DOHH2 (cell line): ENCODE results near the gene SLC41A1.

Source experiments
- H3F3A ChIP-seq: fragments of 200-600 bp; sonication (generic), shearing (Covaris generic); 2 replicates; pipeline ENCODE4 v1.6.0; 2016; ENCODE audit warnings: antibody characterized with exemption, mild to moderate bottlenecking; ENCODE audit not compliant: control insufficient read depth, insufficient read depth
- H3K27ac ChIP-seq: fragments of 200-600 bp; sonication (generic); 2 replicates; pipeline ENCODE4 v1.5.1; 2014; ENCODE audit warnings: low read depth, mild to moderate bottlenecking, low read length, moderate library complexity
- H3K27me3 ChIP-seq: fragments of 200-600 bp; sonication (generic); 2 replicates; pipeline ENCODE4 v1.6.1; 2014; ENCODE audit warnings: mild to moderate bottlenecking, low read length, mixed read lengths; ENCODE audit not compliant: control insufficient read depth
- H3K36me3 ChIP-seq: fragments of 200-600 bp; sonication (generic); 2 replicates; pipeline ENCODE4 v1.6.1; 2014; ENCODE audit warnings: mild to moderate bottlenecking, low read length, moderate library complexity, mixed read lengths; ENCODE audit not compliant: control insufficient read depth
- H3K4me1 ChIP-seq: fragments of 200-600 bp; sonication (generic); 2 replicates; pipeline ENCODE4 v1.6.1; 2014; ENCODE audit warnings: mild to moderate bottlenecking, low read length, mixed read lengths; ENCODE audit not compliant: control insufficient read depth
- H3K4me2 ChIP-seq: fragments of 200-600 bp; sonication (generic); 2 replicates; pipeline ENCODE4 v1.6.0; 2014; ENCODE audit warnings: mild to moderate bottlenecking, low read length, moderate library complexity
- H3K4me3 ChIP-seq: fragments of 200-600 bp; sonication (generic); 2 replicates; pipeline ENCODE4 v1.5.1; 2014; ENCODE audit warnings: mild to moderate bottlenecking, low read length, mixed read lengths
- H3K79me2 ChIP-seq: fragments of 200-600 bp; sonication (generic); 2 replicates; pipeline ENCODE4 v1.6.1; 2014; ENCODE audit warnings: mild to moderate bottlenecking, low read length, mixed read lengths; ENCODE audit not compliant: control insufficient read depth
- H3K9me2 ChIP-seq: fragments of 200-600 bp; sonication (generic); replicated peaks from 2 replicates; pipeline ENCODE4 v1.6.1; 2014; ENCODE audit warnings: mild to moderate bottlenecking, low read length, mixed read lengths; ENCODE audit not compliant: control insufficient read depth
- H3K9me3 ChIP-seq: fragments of 200-600 bp; sonication (generic); 2 replicates; pipeline ENCODE4 v1.6.1; 2014; ENCODE audit warnings: antibody characterized with exemption, low read length, mixed read lengths; ENCODE audit not compliant: control insufficient read depth, insufficient read depth
- H4K20me1 ChIP-seq: fragments of 200-600 bp; sonication (generic); 2 replicates; pipeline ENCODE4 v1.6.0; 2014; ENCODE audit warnings: low read depth, mild to moderate bottlenecking, antibody characterized with exemption, low read length, moderate library complexity; ENCODE audit not compliant: control insufficient read depth, insufficient read depth
- EZH2phosphoT487 ChIP-seq: fragments of 200-600 bp; sonication (generic); IDR thresholded peaks from 2 replicates; pipeline ENCODE4 v1.6.1; 2017; ENCODE audit warnings: borderline replicate concordance, mild to moderate bottlenecking, antibody characterized with exemption, low read length, moderate library complexity, mixed read lengths
- TF ChIP-seq, protein P1 (sequence below): fragments of 200-600 bp; sonication (generic); IDR thresholded peaks from one replicate; pipeline ENCODE4 v1.5.1; 2014; ENCODE audit warnings: antibody characterized with exemption, mild to moderate bottlenecking, low read depth, low read length; ENCODE audit not compliant: poor library complexity, severe bottlenecking

SLC41A1 gene

GRCh38 chr1:205832326-205832751 is 19.3 kb upstream of the SLC41A1 start:
- H3K4me1 ChIP-seq = peaks cover 19% of the 10 kb centered on the region
- H3F3A ChIP-seq = no peaks in the 10 kb centered on the region
- no peaks in the 10 kb centered on the region; the same call in 1 of the 2 replicates for H3K79me2 ChIP-seq
- peak overlapping the region; percentile 18; the same call in 1 of the 2 replicates for H3K27ac ChIP-seq
- no peaks in the 10 kb centered on the region for H3K36me3 ChIP-seq
- H3K9me3 ChIP-seq = no peaks in the 10 kb centered on the region
- H3K4me2 ChIP-seq = peak overlapping the region; percentile 33
- H3K9me2 ChIP-seq = no peaks in the 10 kb centered on the region
- no peak for TF ChIP-seq EZH2phosphoT487
- TF ChIP-seq, protein P1, sequence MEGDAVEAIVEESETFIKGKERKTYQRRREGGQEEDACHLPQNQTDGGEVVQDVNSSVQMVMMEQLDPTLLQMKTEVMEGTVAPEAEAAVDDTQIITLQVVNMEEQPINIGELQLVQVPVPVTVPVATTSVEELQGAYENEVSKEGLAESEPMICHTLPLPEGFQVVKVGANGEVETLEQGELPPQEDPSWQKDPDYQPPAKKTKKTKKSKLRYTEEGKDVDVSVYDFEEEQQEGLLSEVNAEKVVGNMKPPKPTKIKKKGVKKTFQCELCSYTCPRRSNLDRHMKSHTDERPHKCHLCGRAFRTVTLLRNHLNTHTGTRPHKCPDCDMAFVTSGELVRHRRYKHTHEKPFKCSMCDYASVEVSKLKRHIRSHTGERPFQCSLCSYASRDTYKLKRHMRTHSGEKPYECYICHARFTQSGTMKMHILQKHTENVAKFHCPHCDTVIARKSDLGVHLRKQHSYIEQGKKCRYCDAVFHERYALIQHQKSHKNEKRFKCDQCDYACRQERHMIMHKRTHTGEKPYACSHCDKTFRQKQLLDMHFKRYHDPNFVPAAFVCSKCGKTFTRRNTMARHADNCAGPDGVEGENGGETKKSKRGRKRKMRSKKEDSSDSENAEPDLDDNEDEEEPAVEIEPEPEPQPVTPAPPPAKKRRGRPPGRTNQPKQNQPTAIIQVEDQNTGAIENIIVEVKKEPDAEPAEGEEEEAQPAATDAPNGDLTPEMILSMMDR = no peak
- H3K4me3 ChIP-seq = peak overlapping the region; percentile 24; the same call in 1 of the 2 replicates
- H4K20me1 ChIP-seq = 0 out of 2 replicates have a peak, but pooled peaks cover 3% of the 10 kb centered on the region
- H3K27me3 ChIP-seq = no peaks in the 10 kb centered on the region

DNA sequence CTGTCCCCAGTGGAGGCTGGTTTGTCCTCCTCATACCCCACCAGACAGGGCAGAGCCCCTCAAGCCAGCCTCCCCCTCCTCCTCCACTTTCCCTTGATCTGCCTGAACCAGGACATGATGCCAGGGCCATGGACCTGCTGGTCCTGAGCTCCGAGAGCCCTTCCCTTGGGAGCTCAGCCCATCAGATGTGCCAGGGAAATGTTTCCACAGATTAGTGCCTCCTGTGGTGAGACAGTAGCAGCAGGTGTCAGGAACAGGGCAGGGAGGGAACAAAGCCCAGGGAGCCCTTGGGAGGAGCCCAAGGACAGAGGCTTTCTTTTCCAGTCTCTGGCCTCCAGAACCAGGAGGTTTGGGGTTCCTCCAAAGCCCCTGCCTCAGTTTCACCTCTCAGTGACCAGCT is 14.6 kb upstream of the SLC41A1 start:
- Histone ChIP-seq H3K27ac (no peak overlapping the region), H3F3A (peaks cover 7% of the 10 kb centered on the region), H3K4me3 (no peak overlapping the region), H3K79me2 (peaks cover 18% of the 10 kb centered on the region), H3K27me3 (no peaks in the 10 kb centered on the region), H4K20me1 (0 out of 2 replicates have a peak, but pooled peaks cover 3% of the 10 kb centered on the region), H3K9me3 (peaks cover 18% of the 10 kb centered on the region), H3K4me2 (no peak overlapping the region), H3K36me3 (peaks cover 11% of the 10 kb centered on the region), H3K9me2 (no peaks in the 10 kb centered on the region), H3K4me1 (peaks cover 31% of the 10 kb centered on the region)
- TF ChIP-seq EZH2phosphoT487 = no peak
- TF ChIP-seq, protein P1 = no peak

DNA sequence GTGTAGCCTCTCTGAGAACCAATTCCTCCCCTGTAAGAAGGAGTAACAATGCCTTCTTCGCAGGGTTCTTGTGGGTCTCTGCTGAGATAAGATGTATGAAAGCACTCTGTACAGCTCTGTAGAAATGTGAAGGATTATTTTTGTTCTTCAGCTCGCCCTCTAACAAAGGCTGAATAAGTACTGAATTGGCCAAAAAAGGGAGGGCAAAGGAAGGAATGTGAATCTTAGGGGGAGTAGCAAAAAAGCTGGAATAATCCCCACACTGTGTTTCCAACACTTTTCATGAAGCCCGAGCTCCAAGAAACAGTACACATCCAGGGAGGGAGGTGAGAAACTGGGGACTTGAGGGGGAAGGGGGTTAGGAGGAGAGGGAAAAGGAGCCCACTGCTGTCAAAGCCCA is 14.0 kb upstream of the SLC41A1 start:
- Histone ChIP-seq H3K9me2 (no peaks in the 10 kb centered on the region), H3K27ac (no peak overlapping the region), H3K27me3 (no peaks in the 10 kb centered on the region), H3K79me2 (peaks cover 18% of the 10 kb centered on the region), H3K4me3 (no peak overlapping the region), H3K36me3 (peaks cover 13% of the 10 kb centered on the region), H4K20me1 (no peaks in the 10 kb centered on the region), H3K9me3 (peaks cover 21% of the 10 kb centered on the region), H3F3A (peaks cover 7% of the 10 kb centered on the region), H3K4me2 (no peak overlapping the region), H3K4me1 (peaks cover 31% of the 10 kb centered on the region)
- no peak for TF ChIP-seq EZH2phosphoT487
- TF ChIP-seq, protein P1 = no peak
